NCI-H748 (cell line): ENCODE results near the gene EHBP1L1.

Experiments used
- DNase-seq: peaks from one replicate; lab custom pipeline; 2025; ENCODE audit not compliant: unreplicated experiment; lab: John Stamatoyannopoulos, UW

EHBP1L1 gene

DNA sequence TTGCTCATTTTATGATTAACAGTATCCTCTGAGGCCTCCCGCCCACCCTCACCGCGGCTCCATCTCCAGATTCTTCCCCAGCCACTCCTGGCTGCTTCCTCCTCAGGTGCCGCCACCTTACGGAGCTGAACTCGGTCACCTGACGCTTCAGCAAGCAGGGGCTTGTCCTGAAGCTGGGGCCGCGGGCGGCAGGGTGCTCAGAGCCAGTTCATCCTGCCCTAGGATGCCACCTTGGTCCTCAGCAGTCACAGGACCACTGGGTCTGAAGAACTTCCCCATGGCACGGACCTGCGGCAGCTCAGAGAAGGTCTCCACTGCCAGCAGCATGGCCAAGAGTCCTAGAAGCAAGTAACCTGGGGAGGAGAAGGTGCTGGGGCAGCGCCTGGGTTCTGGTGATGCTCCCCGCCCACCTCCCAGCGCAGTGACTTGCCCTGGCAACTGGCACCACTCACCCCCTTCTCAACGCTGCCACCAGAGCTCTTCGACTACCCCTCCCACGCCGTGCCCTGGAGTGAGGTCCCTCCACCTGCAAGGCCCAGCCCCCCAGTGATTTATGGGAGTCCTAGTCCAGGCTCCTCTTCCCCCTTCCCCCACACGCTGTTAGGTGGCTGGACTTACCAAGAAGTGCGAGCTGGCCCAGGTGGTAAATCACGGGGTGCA is 17.1 kb downstream of the EHBP1L1 start:
- no peak for DNase-seq

DNA sequence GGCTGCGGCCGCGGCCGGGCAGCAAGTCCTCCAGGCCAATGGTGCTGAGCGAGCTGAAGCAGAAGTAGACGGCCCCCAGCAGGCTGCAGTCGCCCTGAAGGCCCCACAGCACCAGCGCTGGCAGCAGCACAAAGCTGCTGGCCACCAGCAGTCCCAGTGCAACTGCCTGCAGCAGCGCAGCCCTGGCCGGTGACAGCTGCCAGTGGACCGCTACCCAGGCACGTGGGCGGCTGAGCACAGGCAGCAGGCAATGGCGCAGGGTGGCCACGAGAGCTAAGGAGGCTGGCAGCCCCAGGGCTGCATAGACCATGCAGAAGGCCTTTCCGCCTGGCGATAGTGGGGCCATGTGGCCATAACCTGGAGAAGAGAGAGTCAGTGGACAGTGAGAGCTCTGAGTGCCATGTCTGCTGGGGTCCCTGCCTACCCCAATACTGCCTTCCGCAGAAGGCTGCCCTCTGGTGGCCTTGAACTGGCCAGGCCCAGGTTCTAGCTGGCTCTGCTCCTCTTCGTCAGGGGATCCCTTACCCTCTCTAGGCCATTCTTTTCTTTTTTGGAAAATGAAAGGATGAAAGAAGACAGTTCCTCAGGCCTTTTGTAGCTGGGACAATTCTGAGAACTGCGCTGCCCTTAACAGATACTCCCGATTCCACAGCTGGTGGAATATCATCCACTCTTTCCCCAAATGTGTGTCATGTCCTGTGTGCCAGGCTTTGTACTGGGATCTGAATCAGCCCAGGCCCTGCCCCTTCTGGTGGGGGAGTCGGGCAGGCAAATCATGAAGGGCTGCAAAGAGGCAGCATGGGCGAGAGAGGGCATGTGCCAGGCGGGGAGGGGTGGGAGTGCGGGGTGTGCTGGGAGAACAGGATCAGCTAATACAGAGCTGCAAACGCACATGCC is 17.9 kb downstream of the EHBP1L1 start:
- DNase-seq: peak; percentile 11

DNA sequence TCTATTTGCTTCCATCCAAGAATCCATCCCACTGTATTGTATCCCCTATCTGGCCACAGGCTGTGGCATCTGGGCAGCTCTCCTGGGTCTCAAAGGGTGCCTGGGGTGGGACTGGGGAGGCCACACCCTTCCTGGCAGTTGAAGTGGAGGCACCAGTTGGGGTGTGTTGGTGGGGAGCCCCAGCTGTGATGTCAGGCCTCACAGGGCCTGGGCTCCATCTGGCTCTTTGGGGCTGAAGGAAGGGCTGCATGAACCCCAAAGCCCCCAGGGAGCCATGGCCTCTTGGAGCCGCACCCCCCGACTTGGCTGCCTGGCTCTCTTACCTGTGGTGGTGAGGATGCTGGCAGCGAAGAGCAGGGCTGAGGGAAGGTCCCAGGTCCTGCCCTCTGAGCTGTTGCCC is 19.3 kb downstream of the EHBP1L1 start:
- DNase-seq: no peak

DNA sequence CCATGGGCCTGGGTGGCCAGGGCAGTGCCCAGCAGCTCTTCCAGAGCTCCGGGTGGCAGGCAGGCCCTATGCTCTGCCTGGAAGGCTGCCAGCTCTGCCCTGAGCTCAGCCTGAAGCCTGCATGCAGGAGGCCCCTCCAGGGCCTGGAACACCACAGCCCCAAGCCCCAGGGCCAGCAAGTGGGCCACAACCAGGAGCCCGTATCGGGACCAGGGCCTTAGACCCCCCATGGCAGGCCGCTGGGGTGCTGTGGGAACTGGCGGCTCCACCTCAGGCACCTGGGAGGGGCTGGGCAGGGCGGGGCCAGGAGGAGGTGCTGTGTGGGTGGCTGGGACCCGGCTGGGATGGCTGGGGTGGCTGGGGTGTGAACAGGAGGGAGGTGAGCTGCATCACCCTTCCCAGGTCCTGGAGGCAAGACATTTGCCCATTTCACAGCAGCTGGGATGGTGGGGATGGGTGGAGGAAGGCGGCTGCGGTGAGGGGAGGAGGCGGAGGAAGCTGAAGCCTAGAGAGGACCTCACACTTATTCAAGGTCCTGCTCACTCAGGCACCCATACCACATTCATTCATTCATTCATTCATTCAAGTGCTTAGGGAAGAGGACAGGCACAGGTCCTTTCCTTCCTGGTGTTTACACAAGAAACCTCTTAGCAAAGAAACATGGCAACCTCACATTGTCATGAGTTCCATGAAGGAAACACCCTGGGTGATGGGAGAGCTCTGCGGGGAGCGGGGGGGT is 19.9 kb downstream of the EHBP1L1 start, which contains the start of gene KCNK7:
Gene KCNK7 (minus strand): TSS at position 258 of the 739 bp plus-strand sequence. CDS start 28 bp downstream, at position 230.
- DNase-seq: no peak

DNA sequence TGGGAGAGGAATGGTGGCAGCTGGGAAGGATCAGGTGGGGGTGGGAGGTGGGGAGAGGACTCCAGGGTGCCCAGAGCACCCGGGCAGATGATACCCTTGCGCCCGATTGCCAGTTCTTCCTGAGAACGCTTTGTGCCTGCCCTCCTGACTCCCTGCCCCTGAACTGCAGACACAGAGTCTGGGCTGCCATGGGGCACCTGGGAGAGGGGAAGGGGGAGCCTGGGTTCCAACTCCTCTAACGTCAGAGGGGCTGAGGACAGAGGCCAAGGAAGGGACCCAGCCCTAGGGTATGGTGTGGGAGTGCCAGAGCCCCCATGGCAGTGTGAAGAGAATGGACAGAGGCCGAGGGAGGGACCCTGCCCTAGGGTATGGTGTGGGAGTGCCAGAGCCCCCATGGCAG is 20.7 kb downstream of the EHBP1L1 start:
- DNase-seq: no peak

GRCh38 chr11:65598258-65598699 is 22.4 kb downstream of the EHBP1L1 start:
- DNase-seq: no peak

DNA sequence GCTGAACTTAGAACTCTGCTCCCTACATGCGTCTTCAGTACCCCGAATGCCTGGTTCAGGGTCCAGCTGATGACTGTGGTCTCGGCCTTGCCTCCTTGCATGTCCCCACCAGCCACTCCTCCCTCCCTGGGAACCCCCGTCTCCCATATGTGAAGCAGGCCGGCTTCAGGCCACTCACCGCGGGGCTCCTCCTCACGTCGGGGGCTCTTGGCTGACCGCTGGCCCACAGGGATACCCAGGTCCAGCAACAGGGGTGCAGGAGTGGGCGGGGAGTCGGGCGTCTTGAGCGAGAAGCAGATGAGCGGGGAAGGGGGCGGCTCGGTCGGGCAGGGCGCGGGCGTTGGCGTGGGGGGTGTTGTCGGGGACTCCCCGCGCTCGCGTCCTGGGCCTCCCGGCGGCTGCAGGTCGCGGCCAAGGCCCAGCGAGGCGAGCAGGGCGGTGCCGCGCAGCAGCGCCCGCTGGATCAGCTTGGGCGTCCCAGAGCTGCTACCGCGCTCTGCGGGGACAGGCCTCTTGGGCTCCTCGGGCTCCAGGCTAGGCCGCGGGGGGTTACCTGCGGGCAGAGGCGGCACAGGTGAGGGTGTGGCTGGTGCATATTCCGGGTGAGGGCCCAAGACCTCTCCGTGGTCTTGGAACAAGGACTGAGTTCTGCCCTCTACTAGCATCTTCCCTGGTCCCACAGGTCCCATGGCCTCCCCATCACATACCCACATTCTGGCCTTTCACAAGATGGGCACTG is 23.5 kb downstream of the EHBP1L1 start:
- DNase-seq: no peak

- no peak for DNase-seq
Observed at GRCh38 chr11:65599955-65600246, 24.0 kb downstream of the EHBP1L1 start.

- no peak for DNase-seq
Observed at GRCh38 chr11:65604258-65604657, 28.4 kb downstream of the EHBP1L1 start.

GRCh38 chr11:65606876-65607613 is 31.2 kb downstream of the EHBP1L1 start:
- DNase-seq: peak; percentile 86

GRCh38 chr11:65607614-65608426 is 32.0 kb downstream of the EHBP1L1 start:
- no peak for DNase-seq

DNA sequence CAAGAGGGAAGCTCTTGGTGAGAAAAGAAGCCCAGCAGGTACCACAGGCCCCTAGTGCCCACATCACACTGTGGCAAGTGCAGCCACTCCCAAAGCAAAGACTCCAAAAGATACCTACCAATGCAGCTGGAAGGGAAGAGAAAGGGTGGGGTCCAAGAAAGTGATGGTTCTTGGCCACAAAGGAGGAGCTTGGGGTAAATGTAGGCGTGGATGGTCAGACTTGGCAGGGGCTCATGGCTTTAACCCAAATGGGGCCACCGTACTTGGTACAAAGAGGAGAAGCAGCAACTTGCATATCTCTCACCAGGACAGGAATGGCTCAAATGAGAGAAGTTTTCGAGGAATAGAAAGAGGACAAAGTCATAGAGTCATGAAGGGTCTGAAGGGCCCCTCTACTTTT is 33.4 kb downstream of the EHBP1L1 start:
- DNase-seq: no peak

DNA sequence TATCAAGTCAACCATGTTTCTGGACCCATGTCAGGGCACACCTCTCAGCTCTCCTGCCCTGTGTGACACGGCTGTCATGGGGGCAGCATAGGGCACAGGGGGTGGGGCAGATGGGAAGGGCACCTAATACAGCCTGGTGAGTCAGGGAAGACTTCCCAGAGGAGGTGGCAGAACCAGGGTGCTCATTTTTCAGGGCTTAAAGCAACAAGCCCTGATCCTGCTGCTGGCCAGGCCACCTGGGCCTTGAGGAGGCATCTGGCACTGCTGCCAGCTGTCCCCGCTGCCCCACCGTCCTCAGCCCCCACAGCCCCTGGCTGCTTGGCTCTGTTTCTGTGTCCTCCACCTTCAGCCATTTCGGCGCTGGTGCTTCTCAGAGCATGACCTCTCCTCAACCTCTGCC is 33.8 kb downstream of the EHBP1L1 start:
- DNase-seq: no peak

GRCh38 chr11:65610404-65610803 is 34.6 kb downstream of the EHBP1L1 start:
- DNase-seq: no peak

DNA sequence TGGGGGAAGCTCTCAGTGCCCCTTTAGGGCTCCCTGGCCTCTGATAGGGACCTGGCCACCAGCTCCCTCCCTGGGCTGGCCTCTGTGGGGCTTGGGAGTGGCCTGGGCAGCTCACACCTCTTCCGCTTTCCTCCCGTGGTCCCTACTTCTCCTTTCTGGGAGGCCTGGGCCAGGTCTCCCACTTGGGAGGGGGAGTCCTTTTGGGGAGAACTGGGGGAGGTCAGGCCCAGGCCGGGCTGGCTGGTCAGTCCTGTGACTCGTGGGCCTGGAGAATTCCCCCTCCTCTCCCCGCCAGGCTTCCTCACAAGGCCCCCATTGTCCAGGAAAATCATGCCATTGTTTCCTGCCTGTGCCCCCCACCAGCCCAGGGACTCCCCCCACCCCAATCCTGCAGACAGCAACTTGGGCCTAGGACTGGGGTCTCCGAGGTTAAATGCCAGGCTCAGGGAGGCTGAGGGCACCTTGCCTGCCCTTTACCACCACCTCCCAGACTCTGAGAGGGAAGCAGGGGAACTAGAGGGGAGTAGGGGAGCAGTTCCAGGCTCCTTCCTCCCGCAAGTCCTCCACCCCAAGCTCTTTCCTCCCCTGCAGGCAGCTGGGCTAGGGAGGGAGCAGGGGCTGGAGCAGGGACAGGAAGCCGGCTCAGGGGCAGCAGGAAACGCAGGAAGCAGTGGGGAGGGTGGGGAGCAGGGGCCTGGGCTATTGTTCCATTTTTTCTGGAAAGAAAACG is 35.3 kb downstream of the EHBP1L1 start:
- no peak for DNase-seq

DNA sequence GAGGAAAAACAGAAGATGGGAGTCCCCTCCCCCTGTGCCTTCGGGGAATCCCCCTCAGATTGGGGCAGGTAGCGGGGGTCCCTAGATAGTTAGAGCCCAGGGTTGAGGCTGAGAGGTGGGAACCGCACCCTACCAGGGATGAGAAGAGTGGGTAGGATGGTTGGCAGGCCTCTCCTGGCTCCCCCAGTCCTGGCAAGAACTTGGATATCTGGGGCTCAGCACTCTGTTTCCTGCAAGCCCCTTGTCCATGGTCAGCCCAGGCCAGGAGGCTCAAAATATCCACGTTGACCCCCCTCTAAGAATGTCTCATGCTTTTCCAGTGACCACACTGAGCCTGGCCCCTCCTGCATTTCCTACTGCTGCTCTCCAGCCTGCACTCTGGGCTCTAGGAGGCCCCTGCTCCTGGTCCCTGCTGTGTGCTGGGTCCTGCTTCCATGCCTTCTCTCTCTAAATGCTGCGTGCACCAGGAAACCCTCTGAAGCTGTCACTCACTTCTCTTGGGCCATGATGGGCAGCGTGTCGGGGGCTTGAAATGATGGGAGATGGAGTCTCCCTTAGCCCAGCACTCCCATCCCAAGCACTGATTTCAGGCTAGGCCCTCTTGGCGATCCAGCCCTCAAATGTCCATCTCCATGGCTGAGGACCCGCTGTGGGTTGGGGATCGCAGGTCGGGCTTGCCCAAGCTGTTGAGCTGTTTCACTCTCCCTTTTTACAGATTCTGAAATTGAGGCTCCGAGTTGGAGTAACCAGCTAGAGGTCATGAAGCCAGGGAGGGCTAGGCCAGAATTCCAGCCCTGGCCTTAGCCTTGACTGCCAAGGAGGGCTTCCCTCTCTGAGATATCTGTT is 36.1 kb downstream of the EHBP1L1 start:
- DNase-seq: no peak

GRCh38 chr11:65612691-65613090 is 36.8 kb downstream of the EHBP1L1 start:
- DNase-seq: no peak
